ENCODE measurements around the gene GPRC6A.

Gene GPRC6A

GRCh38 chr6:116793224-116793623 lies 35.7 kb downstream of the GPRC6A start:
- no peak for DNase-seq (ENCODE audit: low spot score)

DNA sequence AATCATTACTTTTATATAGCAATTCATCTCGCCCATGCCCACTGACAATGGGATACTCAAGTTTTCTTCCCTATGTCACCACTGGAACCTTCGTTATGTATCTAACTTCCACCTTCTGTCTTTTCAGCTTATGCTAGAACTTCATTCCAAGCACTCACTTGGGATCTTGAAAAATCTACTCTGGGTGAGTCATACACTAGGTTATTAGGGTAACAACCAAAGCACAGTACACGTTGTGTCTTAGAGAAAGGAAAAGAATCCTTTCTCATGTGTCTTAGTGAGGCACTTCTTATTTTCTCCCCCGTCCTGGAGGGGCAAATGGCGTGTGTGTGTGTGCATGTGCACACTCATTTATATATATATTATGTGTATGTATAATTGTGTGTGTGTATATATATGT lies 45.0 kb downstream of the GPRC6A start:
- DNase-seq (ENCODE audit: low spot score), result no peak

DNA sequence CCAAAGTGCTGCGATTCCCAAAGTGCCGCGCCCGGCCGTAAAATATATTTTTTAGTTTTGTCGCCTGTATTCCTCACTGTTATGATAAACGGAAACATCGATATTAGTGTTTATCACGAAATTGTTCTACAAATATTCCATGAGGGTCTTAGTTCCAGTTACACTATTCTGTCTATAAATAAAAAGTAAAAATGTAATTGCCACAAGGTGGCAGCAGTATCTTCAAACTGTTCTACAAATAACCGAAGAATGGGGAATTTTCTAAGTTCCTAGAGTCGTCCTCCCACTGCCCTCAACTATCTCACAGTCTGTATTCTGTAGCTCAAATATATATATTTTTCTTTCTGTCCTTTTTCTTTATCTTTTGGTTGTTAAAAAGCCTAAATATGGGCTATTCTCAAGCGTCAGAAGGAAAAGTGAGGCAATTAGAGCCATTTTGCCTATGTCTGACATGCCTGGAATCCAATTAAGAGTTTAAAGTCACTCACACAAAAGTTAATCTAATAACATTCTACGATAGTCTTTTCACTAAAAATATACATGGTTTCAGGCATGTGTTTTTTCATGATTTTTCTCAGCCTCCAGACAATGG lies 49.2 kb downstream of the GPRC6A start:
- DNase-seq (ENCODE audit: low spot score), result peak; percentile 4

GRCh38 chr6:116773886-116774285 lies 55.0 kb downstream of the GPRC6A start:
- DNase-seq (ENCODE audit: low spot score), result no peak

DNA sequence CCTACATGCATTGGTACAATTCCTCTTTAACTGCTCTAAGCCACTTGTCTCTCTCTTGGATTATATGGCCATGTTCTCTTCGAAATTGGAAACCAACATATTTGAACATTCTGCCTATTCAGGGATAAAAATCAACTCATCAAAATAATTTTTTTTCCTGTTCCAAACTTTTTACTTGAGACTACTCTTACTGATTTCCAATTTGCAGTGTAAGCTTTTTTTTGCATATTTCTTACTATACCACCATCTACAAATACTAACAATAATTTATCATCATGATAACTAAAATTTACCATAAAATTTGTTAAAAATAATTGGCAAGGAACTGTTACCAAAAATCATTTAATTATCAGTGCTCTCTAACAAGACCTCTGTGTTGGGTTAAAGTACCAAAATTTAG lies 56.4 kb downstream of the GPRC6A start:
- DNase-seq (ENCODE audit: low spot score), result no peak

DNA sequence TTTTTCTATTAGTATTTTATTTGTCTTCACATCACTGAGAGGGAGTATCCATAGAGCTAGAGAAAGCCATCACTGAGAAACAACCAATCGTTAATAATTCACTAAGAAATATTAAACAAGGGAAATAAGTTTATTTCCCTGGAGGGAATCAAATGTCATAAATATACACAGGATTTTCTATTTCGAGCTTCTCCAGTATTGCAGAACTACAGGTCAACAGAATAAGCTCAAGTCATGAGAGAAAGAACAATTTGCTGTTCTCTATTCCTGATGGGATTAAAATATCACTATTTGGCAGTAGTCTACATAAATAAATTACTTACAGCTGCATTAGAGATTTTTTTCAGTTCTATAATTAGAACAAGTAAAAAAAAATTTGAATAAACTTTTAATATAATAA lies 61.2 kb downstream of the GPRC6A start:
- DNase-seq (ENCODE audit: low spot score), result no peak

DNA sequence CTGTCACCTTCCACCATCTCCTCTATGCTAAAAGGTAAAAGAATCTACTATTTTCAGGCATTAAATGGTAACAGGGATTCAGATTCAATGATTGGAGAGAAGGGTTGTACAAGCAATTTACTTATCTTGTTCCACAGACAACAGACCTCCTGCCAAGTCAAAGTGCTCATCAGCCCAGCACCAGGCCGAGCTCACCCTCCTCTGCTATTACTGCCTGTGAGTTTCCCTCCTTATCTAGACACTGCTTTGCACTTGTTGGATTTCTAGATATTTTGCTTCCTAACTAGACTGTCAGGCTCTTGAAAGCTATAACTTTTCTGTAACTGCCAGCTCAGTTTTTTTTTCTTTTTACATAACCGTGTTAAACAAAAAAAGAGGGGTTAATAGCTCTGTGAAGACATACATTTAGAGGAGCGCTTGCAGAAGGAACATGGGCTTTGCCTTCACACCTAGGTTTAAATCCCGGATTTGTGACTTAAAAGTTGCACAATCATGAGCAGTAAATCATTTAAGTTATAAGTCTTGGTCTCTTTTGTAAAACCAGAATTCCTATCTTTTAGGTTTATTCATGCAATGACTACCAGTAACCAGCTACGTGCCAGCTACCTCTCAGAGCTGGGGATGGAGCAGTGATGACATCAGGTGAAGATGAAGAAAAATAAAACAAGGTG lies 62.2 kb downstream of the GPRC6A start:
- no peak for DNase-seq (ENCODE audit: low spot score)

DNA sequence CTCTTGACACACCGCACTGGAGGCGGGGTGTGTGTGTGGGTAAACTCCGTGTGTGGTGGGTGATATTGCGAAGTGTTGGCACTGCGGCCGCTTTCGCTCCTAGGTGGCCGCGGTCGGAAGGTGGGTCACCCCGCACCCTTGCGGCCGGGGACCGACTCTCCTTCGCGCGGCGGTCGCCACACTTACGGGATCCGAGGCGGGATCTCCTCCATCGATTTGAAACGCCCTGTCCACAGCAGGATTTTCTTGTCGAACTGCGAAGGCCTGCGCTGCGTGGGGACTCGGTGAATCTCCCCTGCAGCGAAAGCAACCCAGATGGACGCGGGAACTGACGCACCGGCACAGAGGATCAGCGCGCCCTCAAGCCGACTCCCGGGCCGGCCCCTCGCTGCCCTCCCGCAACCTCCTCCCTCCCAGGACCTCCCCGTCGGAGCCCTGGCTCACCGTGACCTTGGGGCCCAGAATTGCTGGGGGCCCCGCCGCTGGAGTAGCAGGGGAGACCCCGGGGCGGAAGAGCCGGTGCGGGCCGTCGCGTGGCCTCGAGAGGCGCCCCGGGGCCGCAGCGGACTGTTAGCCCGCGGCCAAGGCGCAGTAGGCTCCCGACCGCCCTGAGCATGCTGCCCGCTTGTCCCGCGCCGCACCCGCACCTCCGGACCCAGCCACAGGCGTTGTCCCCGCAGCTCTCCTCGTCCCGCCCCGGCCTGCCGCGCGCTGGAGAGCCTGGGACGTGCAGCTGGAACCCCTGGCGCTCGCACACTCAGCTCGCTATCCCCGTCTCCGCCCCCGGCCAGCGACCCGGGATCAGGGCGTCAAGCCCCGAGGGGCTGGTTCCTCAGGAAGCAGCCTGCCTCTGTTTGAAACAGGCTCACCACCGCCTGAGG lies 63.7 kb downstream of the GPRC6A start, which contains the start of gene FAM162B:
Gene FAM162B, minus strand, starts transcription at position 759 of the 881 bp plus-strand sequence. Its CDS starts 143 bp downstream, at position 616.
- peak; percentile 13 for DNase-seq (ENCODE audit: low spot score)

DNA sequence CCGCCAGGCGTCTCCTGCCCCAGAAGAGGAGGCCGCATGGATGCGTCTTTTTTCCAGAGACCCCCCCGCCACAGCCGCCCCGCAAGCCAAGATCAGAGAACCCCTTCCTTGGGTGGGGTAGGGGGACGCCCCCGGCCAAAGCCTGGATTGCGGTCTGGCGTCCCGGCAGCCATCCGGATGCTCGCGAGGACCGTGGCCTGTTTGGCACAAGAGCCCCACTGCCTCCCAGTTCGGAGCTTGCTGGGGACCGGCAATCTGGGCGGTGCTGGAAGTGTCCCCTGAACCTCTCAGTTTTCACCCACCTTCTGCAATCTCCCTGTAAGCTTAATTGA lies 64.3 kb downstream of the GPRC6A start:
- no peak for DNase-seq (ENCODE audit: low spot score)

DNA sequence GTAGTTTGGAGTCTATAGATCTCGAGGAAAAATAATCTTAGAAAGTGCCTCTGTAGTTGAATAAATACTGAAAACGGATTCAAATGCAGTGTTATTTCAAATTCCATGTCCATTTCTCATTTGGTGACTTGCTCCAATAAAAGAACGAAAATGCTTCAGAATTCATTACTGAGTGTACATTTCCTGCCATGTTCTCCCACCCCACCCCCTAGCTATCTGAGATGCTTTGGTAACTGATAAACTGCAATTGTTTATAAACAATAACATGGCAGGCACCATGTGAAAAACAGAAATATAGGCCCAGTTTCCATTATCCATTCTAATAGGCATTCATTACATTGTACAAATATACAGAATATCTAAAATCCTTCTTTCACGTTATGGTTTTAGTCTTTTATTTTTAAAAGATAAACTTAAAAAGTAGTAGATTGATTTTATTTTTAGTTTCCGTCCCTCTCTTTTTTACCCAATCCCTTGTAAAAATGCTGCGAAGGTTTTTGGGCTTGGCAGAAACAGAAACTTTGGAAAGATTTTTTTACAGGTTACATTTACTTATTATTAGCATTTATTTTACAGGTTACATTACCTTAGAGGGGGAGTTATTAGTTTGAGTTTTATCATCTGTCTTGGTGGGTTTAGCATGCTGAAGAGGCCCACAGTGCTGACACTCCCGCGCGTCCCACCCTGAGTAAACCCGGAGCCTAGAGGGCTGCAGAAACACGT lies 64.8 kb downstream of the GPRC6A start:
- no peak for DNase-seq (ENCODE audit: low spot score)

DNA sequence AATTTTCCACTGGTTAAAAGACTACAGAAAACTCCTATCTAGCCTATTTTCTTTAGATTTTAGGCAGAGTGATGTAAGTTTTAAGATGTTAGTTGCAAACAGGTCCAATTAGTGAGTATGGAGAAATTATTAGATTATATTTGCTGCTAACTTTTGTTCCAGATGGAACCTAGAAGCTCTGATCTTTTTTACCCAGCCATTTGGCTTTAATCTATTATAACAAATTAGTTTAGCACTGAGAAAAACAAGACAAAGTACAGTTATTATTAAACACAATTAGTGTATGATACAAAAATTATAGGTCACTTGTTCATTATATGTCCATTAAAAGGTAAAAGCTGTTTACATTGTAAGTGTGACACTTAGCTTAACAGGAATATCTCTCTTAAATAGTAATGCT lies 65.8 kb downstream of the GPRC6A start:
- no peak for DNase-seq (ENCODE audit: low spot score)

DNA sequence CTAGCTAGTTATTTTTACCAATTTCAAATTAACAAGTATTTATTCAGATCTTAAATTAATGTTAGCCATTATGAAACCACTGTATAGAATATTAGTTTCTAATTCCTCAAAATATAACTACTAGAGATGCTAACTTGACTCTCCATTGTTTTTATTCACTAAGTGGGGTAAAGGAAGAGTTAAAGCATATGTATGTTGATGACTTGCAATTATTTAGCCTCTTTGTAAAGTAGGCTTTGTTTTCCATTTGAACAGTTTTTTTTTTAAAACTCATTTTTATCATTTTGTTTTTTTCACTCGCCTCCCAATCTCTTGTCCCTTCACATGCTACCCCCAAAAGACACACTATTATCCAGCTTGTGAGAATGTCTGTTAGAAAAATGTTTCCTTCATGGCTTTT lies 66.6 kb downstream of the GPRC6A start:
- no peak for DNase-seq (ENCODE audit: low spot score)

- DNase-seq (ENCODE audit: low spot score), result no peak
These were observed 67.1 kb downstream of the GPRC6A start for GRCh38 chr6:116761779-116762178.

- no peak for DNase-seq (ENCODE audit: low spot score)
These were observed 83.7 kb downstream of the GPRC6A start for GRCh38 chr6:116745176-116745575.
